ENCODE measurements around the gene LY6G5B.

DNA sequence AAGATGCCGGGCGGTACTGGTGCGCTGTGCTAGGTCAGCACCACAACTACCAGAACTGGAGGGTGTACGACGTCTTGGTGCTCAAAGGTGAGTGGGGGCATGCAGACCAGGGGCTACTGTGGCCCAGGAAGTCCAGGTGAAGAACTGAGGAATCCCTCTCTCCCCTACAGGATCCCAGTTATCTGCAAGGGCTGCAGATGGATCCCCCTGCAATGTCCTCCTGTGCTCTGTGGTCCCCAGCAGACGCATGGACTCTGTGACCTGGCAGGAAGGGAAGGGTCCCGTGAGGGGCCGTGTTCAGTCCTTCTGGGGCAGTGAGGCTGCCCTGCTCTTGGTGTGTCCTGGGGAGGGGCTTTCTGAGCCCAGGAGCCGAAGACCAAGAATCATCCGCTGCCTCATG is 37.9 kb downstream of the LY6G5B start:
- TF ChIP-seq POLR2AphosphoS5 (IDR thresholded peaks at IDR 0.05; ENCODE audit: borderline replicate concordance, low read depth, low read length) = no peak
- TF ChIP-seq EZH2 (IDR thresholded peaks at IDR 0.05) = no peak
- TF ChIP-seq FOXP2 (optimal IDR thresholded peaks at IDR 0.05; ENCODE audit: control extremely low read depth, extremely low read length, insufficient read depth) = no peak

Measured in SK-N-MC (cell line).